ENCODE data around the gene WNT3. TPM values are rescaled to one million over a fixed set of nuclear protein-coding genes. Genes with fewer than 3 reads are reported as not detected.

Gene WNT3
- total and polyA plus RNA-seq, 4 donors, result 0.19 to 4.3 (median 2.7) TPM

GRCh38 chr17:46733837-46734475 lies 84.5 kb downstream of the WNT3 start (continued):
- TF ChIP-seq REST (IDR thresholded peaks at IDR 0.05), result no peak
- no peak for TF ChIP-seq HNF4G (IDR thresholded peaks at IDR 0.05)
- no peak for TF ChIP-seq NR2F2 (IDR thresholded peaks at IDR 0.05)
- TF ChIP-seq EGR1 (IDR thresholded peaks at IDR 0.05; ENCODE audit: low read depth in 2 of 2), result no peak

GRCh38 chr17:46732754-46733398 lies 85.6 kb downstream of the WNT3 start:
- H3K4me1 ChIP-seq (ENCODE audit: control insufficient read depth in 4 of 4, insufficient read depth in 4 of 4, low read length in 3 of 4), result no peaks in the 10 kb centered on the region
- no peak overlapping the region for H3K27ac ChIP-seq (ENCODE audit: low read depth in 1 of 2, low read length in 2 of 2)
- DNase-seq (ENCODE audit: low spot score), result no peak
- H3K27me3 ChIP-seq (ENCODE audit: control insufficient read depth in 4 of 4, insufficient read depth in 4 of 4, low read length in 3 of 4), result no peaks in the 10 kb centered on the region
- no peak overlapping the region for H3K9ac ChIP-seq (ENCODE audit: low read depth in 1 of 2, low read length in 2 of 2)
- TF ChIP-seq EGR1 (IDR thresholded peaks at IDR 0.05; ENCODE audit: low read depth in 2 of 2) (no peak), MAX (IDR thresholded peaks at IDR 0.05) (no peak), REST (IDR thresholded peaks at IDR 0.05) (no peak), HNF4G (IDR thresholded peaks at IDR 0.05) (no peak)
- H3K9me3 ChIP-seq (ENCODE audit: control insufficient read depth in 4 of 4, low read length in 3 of 4), result no peaks in the 10 kb centered on the region
- no peak overlapping the region for H3K4me3 ChIP-seq (ENCODE audit: low read depth in 1 of 3, low read length in 3 of 3)
- 88% methylated on average over 7 of the region's 7 CpGs for WGBS
- peaks cover 0 to 11% (median 5%) of the 10 kb centered on the region in 4 donors for H3K36me3 ChIP-seq (ENCODE audit: control insufficient read depth in 4 of 4, insufficient read depth in 3 of 4, low read depth in 1 of 4, low read length in 3 of 4)

- no peaks in the 10 kb centered on the region for H3K4me1 ChIP-seq (ENCODE audit: control insufficient read depth in 4 of 4, insufficient read depth in 4 of 4, low read length in 3 of 4)
- no peak overlapping the region for H3K27ac ChIP-seq (ENCODE audit: low read depth in 1 of 2, low read length in 2 of 2)
- H3K4me3 ChIP-seq (ENCODE audit: low read depth in 1 of 3, low read length in 3 of 3), result no peak overlapping the region
- DNase-seq (ENCODE audit: low spot score), result no peak
- peaks cover 0 to 14% (median 8%) of the 10 kb centered on the region in 4 donors for H3K36me3 ChIP-seq (ENCODE audit: control insufficient read depth in 4 of 4, insufficient read depth in 3 of 4, low read depth in 1 of 4, low read length in 3 of 4)
- H3K9ac ChIP-seq (ENCODE audit: low read depth in 1 of 2, low read length in 2 of 2), result no peak overlapping the region
- TF ChIP-seq RAD21 (IDR thresholded peaks at IDR 0.05), result no peak
- no peaks in the 10 kb centered on the region for H3K27me3 ChIP-seq (ENCODE audit: control insufficient read depth in 4 of 4, insufficient read depth in 4 of 4, low read length in 3 of 4)
- 93% methylated on average over 1 of the region's 1 CpG for WGBS
- H3K9me3 ChIP-seq (ENCODE audit: control insufficient read depth in 4 of 4, low read length in 3 of 4), result no peaks in the 10 kb centered on the region
These were observed 86.3 kb downstream of the WNT3 start for GRCh38 chr17:46732160-46732559.
